Activated CD4-positive, alpha-beta T cell treated with anti-CD3 and anti-CD28 coated beads for 24 hours (primary cell): ENCODE measurements around the gene HLA-DMB.

Source experiments
- DNase-seq, 2 donors: peaks; one replicate each; pipeline ENCODE4 v3.0.0-alpha.2; 2020; ENCODE audit warnings: low read depth in 2 of 2

The HLA-DMB gene

GRCh38 chr6:32971581-32972352 is 30.9 kb upstream of the HLA-DMB start:
- DNase-seq, result peak; percentile 97 to 100

- DNase-seq, result no peak
These were observed 30.4 kb upstream of the HLA-DMB start for GRCh38 chr6:32971242-32971580.

GRCh38 chr6:32970413-32971241 is 29.8 kb upstream of the HLA-DMB start:
- DNase-seq, result peak; percentile 71 to 84

- DNase-seq, result peak; percentile 58 to 65
These were observed 29.0 kb upstream of the HLA-DMB start for GRCh38 chr6:32969685-32970412.

GRCh38 chr6:32968867-32969684 is 28.2 kb upstream of the HLA-DMB start:
- peak; percentile 56 to 65 for DNase-seq

GRCh38 chr6:32968093-32968866 is 27.5 kb upstream of the HLA-DMB start, which contains the start of gene BRD2:
Gene BRD2, plus strand, starts transcription at chr6:32968594. Its CDS starts 4,305 bp downstream, at chr6:32972899.
- peak; percentile 90 to 95 for DNase-seq

- no peak for DNase-seq
These were observed 26.6 kb upstream of the HLA-DMB start for GRCh38 chr6:32967151-32968091.

- DNase-seq, result no peak
These were observed 23.9 kb upstream of the HLA-DMB start for GRCh38 chr6:32964776-32965175.

GRCh38 chr6:32963866-32964265 is 23.0 kb upstream of the HLA-DMB start:
- DNase-seq, result no peak

- DNase-seq, result no peak
These were observed 21.5 kb upstream of the HLA-DMB start for GRCh38 chr6:32962213-32962826.

GRCh38 chr6:32960563-32960962 is 19.7 kb upstream of the HLA-DMB start:
- DNase-seq, result no peak

- no peak for DNase-seq
These were observed 15.3 kb upstream of the HLA-DMB start for GRCh38 chr6:32956176-32956575.

GRCh38 chr6:32954986-32955802 is 14.4 kb upstream of the HLA-DMB start:
- no peak for DNase-seq

- DNase-seq, result no peak
These were observed 13.4 kb upstream of the HLA-DMB start for GRCh38 chr6:32954267-32954666.

- no peak for DNase-seq
These were observed 12.9 kb upstream of the HLA-DMB start for GRCh38 chr6:32953775-32954174.

GRCh38 chr6:32952817-32953739 is 12.2 kb upstream of the HLA-DMB start, which contains the start of gene HLA-DMA:
Gene HLA-DMA, minus strand, starts transcription at chr6:32953097. Its CDS starts 61 bp downstream, at chr6:32953036.
- DNase-seq, result peak in 1 of 2 donors; percentile 49

GRCh38 chr6:32950449-32950848 is 9.6 kb upstream of the HLA-DMB start:
- no peak for DNase-seq
